ENCODE results near the gene PPM1E.

GRCh38 chr17:58759522-58759921 lies 3.9 kb downstream of the PPM1E start:
- TF ChIP-seq CTCF (IDR thresholded peaks at IDR 0.05) (no peak), POLR2A (IDR thresholded peaks at IDR 0.05) (no peak)

Measured in heart left ventricle (tissue), 13 donors.